Pulmonary artery endothelial cell (primary cell): Measurements from ENCODE around the gene CDR2L. TPM values are rescaled to one million over a fixed set of nuclear protein-coding genes. Genes with fewer than 3 reads are reported as not detected.
"Not testable (repeated sequence)": the region's sequence is repeated elsewhere in the genome, so short reads cannot be mapped to it uniquely, and the experiment has no call there.

Experiments
- DNase-seq: peaks from one replicate; pipeline ENCODE4 v3.0.0-alpha.2; 2011; ENCODE audit warnings: low read depth, low spot score
- total RNA-seq: library from RNA; depleted of rRNA; stranded (reverse); fragments of >200 nt; gene quantifications from 2 replicates; pipeline ENCODE4 v1.2.3, GENCODE V29; 2014

CDR2L gene
- total RNA-seq, 1 donor from 2014 or later, result 13.4 TPM

DNA sequence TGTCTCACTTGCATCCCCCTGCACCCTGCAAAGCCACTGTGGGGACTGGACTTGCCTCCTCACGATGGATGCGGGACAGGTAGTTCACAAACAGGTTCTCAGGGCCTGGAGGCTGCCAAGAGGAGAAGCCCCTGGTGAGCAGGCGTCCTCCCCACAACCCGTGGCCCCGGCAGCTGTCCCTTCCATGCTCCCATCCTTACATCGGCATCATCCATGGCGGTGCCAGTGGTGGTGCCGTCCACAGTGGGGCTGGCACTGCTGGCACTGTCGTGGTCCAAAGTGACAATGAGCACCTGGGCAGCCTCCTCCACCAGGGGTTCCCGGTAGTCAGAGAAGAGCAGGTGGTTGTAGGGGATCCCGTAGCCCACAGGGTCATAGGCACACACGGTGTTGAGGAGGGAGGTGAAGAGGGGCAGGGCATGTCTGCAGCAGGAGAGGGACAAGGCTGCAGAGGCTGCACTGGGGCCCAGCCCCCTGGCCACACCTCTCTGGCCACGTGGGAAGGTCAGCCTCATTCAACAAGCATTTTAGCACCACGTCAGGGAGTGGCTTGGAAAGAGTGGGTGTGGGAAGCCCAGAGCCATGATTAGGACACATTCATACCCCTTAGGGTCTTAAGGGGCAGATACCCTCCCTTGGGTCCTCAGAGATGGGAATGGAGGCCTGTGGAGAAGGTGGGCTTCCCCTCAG, 27.5 kb upstream of the CDR2L start:
- DNase-seq, result no peak

DNA sequence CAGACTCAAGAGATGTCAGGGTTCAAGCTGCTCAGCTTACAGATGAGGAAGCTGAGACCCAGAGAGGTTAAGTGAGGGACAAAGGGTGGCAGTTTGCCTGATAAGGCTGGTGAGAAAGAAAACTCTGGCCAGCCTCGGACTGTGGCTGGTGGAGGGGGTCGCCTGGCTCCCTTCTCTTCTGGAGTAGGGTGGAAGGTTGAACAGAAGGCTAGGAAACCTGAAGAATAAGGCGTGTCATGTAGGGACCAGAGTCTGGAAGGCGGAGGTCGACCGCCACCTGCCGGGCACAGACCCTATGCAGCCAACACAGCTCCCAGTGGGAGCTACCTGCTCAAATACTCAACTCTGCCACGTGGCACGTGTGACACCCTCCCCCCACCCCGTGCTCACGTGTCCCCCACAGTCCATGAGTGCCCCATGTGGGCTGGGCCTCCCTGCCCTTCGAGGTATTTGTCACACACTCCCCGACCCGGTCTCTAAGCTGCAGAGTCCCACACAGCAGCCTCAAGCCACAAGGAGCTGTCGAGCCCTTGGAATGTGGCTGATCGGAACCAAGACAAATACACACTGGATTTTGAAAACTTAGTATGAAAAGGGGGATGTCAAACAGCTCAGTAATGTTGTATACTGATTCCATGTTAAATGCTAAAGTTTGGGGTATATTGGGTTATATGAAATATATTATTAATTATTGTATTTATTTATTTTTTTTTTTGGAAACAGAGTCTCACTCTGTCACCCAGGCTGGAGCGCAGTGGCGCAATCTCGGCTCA, 26.7 kb upstream of the CDR2L start:
- DNase-seq, result no peak

DNA sequence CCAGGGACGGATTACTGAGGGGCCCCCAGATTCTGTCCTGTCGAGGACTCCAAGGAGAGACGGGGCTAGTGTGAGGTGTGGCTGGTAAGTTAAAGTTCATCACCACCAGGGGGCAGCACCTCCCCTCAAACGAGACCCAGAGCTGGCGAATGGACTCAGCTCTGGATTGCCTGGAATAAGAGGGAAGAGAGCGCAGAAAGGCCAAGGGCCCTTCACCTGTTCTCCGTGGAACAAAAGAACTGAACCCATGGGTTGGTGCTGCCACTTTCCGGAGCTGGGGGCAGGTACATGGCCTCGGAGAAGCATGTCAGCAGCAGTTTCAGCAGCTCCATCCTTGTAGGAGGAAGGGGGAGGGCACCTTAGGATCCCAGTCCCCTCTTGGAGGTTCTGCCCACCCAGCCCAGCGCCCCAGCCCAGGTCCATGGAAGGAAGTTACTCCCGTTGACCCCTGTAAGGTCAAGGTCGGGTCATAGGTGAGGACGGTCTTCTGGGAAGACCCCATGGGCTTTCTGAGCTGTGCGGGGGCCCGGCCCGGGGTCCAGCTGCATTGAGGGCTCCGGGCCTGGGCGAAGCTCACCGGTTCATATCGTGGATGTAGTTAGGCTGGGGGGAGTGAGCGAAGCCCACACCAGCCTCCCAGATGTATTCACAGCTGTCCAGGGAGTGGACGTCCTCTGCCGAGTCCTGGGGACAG, 25.6 kb upstream of the CDR2L start:
- peak; percentile 63 for DNase-seq

DNA sequence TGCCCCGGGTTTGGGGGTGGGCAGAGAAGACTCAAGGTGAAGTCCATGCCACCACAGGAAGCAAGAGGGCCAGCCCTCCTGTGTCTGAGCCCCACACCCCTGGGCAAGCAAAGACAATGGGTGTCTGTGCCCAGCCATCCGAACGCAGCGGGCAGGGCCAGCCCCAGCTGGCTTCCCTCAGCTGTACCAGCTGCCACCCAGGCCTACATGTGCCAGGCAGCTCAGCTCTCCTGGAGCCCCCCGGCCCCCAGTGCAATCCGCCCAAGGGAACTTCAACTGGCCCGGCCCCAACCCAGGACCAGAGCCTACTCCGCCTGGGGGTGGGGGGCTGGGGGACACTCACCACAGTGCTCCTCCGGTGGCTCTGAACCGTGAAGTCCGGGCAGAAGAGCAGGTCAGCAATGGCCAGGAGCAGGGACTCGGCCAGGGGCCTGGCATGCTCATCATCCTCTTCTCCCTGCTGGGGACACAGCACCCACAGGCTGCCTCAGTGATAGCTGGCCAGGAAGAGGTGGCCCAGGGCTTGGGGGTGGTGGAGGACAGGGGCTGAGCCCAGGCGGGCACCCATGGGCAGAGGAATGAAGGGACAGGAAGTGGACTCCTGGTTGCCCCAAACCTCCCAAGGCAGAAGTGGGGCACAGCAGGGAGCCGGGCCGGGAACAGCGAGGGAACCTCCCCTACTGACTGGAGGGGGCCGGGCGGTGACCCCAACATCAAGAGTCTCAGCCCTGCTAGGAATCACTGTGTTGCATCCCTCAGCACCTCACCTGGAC, 24.6 kb upstream of the CDR2L start:
- no peak for DNase-seq

GRCh38 chr17:74963656-74964055, 23.8 kb upstream of the CDR2L start:
- no peak for DNase-seq

DNA sequence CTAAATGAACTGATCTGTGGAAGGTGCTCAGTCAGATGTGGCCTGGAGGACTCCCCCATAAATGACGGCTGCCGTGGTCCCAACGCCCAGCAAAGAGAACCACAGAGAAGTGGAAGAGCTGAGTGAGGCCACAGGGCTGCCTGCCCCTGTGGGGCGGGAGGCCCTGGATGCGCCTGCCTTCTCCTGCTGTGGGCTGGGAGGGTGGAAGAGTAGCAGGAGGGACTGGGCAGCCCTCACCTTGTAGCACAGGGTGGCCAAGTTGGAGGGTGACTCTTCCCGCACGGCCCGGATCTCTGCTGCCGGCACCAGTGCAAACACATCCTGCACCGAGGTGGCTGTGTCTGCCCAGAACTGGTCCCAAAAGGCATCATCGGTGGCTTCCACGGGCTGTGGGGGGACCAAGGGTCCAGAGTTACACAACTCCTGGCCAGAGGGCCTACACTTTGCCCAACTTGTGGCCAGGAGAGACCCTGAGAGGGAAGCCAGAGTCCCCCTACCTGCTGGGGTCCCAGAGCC, 23.1 kb upstream of the CDR2L start:
- no peak for DNase-seq

DNA sequence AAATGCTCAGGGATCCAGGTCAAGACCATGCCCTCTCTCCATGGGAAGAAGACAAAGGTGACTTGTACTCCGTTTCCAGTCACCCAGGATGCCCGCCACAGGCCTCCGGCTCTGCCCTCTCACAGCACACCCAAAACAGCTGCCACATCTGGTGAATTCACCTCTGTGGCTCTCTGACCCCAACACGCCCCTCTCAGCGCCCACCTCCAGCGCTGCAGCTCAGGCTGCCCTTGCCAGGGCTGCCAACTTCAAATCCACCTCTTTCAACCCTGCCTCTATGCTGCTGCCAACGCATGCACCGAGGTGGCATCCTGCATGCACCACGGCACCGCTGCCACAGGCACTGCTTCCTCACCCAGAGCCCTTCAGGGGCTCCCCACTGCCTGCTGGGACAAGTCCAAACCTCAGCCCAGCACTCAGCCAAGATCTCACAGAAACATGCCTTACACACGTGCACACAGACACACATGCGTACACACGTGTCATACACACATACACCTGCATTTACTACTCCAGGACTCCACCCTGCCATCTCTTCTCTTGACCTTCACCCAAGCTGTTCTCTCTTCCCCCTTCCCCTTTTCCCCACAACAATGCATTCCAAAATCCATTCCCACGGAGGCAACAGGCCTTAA, 22.3 kb upstream of the CDR2L start:
- no peak for DNase-seq

DNA sequence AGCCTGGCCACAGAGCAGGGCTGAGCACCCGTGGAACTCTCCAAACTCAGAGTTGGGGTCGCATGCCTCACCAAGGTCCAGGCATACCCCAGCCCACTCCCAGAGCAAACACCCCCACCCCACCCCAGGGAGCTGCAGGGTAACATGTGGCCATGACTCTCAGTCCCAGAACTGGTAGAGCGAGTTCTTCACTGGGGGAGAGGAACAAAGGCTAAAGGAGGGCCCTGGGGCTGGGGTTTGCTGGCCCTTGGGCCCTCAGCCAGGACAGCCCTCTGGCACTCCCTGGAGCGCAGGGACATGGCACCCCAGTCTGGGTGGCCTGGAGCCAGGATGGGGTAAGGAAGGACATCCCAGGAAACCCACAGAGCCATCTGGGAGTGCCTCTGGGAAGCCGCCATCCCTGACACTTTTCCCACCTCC, 19.1 kb upstream of the CDR2L start:
- DNase-seq, result no peak

DNA sequence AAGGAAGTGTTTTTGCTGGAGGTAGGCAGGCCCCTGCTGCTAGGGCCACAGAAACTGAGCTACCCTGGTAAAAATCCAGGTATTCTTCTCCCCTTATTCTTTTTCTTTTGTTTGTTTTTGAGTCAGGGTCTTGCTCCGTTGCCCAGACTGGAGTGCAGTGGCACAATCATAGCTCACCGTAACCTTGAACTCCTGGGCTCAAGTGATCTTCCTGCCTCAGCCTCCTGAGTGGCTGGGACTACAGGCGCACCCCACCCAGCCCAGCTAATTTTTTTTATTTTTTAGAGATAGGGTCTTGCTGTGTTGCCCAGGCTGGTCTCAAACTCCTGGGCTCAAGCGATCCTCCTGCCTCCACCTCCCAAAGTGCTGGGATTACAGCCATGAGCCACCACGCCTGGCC, 17.9 kb upstream of the CDR2L start:
- DNase-seq, result not testable (repeated sequence)

GRCh38 chr17:74970395-74970794, 17.0 kb upstream of the CDR2L start:
- no peak for DNase-seq

- no peak for DNase-seq
Observed at GRCh38 chr17:74971069-74971841, 16.2 kb upstream of the CDR2L start.

DNA sequence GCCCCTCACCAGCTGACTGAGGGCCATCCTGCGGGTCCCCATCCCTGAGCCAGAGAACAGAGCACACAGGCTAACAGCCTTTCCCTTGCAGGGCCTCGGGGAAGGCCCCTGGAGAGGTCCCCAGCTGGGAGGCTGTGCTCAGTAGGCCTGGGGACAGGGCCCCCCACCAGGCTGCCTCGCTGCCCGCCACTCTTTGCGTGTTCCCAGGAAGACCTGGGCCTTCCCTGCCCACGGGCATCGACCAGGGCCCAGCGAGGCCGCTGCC, 15.7 kb upstream of the CDR2L start:
- DNase-seq, result no peak

DNA sequence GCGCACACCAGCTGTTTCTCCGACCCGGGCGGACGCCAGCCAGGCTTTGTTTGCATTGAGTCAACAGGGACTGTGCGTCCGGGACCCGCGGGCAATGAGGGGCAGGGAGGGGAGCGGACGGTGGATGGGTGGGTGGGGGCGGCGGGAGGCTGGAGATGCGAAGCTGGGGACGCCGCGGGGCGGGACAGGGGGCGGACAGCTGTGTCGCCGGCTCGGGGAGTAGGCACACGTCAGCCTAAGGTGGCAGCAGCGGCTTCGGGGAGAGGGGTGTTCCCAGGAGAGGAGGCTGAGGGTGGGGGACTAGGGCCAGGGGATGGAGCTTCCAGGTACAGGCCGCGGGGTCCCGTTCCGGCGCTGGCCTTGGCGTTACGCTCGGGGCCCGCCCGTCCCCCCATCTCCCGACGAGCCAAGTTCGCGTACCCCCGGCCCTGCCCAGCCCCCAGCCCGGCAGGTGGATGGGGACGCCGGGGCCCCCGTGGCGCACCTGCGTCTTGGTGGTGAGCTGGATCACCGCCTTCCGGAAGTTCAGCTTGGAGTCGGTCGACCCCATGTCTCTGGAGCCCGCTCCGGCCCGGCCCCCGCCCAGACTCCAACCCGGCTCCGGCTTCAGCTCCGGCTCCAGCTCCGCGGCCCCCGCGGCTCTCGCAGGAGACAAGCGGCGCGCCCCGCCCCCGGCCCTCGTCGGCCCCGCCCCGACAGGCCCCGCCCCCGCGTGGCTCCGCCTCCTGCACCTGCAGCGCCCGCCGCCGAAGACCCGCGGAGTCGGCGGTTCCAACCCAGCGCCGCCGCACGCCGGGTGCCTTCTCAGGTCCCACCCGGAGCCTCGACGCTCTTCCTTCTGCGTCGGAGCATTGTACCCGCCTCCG, 15.1 kb upstream of the CDR2L start, which contains the start of gene HID1:
HID1 (minus strand) TSS at position 653 of the 866 bp plus-strand sequence; CDS start at position 550, 103 bp downstream.
- DNase-seq, result no peak

DNA sequence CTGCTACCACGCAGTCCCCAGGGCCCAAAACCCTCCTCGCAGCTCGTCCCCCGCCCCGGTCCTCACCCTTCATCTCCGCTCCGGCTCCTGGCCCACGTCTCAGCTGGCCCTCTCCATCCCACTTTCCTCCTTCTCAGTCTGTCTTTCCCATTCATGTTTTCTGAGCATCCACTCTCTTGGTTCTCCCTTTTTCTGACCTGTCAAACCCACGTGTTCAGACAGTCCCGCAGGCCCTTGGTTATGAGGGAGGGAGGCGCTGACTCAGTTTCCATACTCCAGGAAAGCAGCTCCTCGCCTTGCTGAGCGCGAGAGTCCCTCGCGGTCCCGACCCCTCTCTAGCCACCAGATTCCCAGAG, 14.5 kb upstream of the CDR2L start:
- DNase-seq, result no peak

- no peak for DNase-seq
Observed at GRCh38 chr17:74975943-74976342, 11.5 kb upstream of the CDR2L start.

DNA sequence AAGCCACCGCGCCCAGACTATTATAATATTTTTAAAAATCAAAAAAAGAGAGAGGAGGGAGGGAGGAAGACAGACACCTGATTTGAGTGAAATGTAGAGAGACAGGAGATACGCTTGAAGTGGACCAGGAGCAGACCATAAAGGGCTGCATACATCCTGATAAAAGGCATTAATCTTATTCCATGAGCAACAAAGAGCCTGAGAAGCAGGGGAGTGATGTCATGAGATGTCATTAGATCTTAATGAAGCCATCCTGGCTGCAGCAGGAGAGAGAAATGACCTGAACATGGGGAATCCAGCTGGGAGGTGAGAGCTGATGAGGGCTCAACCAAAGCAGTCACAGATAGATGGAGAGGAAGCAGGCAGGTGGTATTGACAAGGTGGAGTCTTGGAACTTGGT, 9.6 kb upstream of the CDR2L start:
- DNase-seq, result no peak

GRCh38 chr17:74978240-74978639, 9.2 kb upstream of the CDR2L start:
- no peak for DNase-seq

DNA sequence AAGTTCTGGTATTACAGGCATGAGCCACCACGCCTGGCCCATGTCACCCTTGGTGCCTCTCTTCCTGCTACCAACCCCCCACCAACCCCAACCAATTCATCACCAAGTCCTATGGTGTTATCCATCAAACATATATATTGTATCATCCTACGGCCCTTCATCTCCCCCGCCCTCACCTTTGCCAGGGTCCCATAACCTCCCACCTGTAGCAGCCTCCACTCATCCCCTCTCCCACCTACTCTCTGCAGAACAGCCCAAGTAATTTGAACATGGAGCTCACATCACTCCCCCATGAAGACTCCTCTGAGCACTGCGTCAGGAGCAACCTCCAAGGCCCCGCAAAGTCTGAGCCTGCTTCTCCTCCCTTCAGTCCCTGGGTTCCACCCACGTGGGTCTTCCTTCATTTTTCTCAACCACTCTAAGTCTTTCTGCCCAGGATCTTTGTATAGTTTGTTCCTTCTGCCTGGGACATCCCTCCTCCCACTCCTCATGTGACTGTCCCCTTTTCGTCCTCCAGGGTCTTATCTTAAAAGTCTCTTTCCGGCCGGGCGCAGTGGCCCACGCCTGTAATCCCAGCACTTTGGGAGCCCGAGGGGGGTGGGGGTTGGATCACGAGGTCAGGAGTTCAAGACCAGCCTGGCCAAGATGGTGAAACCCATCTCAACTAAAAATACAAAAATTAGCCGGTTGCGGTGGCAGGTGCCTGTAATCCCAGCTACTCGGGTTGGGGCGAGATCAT, 7.9 kb upstream of the CDR2L start:
- DNase-seq, result no peak
